Cardiac fibroblast (primary cell): ENCODE measurements around the gene CDR2.
"Not testable (repeated sequence)": the region's sequence is repeated elsewhere in the genome, so short reads cannot be mapped to it uniquely, and the experiment has no call there.

Experiments used
- DNase-seq, 2 donors: peaks; one replicate each; pipeline versions ENCODE4 v3.0.0 to v3.0.0-alpha.2; 2010; ENCODE audit warnings: low read depth in 2 of 2
- H3K4me3 ChIP-seq, 2 donors: replicated peaks in 1 of 2; 1 replicate in 1 of 2; 2 replicates in 1 of 2; pipeline ENCODE4 v1.5.1; 2011; ENCODE audit warnings: low read depth in 2 of 2, low read length in 2 of 2, mild to moderate bottlenecking in 2 of 2, moderate library complexity in 1 of 2
- CTCF ChIP-seq: IDR thresholded peaks from one replicate; pipeline ENCODE4 v1.5.1; 2011; ENCODE audit warnings: low read depth, mild to moderate bottlenecking, low read length, inconsistent platforms

The CDR2 gene

GRCh38 chr16:22307838-22308237 lies 66.6 kb downstream of the CDR2 start:
- no peak overlapping the region for H3K4me3 ChIP-seq
- no peak for DNase-seq
- no peak for TF ChIP-seq CTCF

GRCh38 chr16:22306788-22307187 lies 67.6 kb downstream of the CDR2 start:
- no peak for TF ChIP-seq CTCF
- DNase-seq = no peak
- H3K4me3 ChIP-seq = no peak overlapping the region

GRCh38 chr16:22304411-22304810 lies 70.0 kb downstream of the CDR2 start:
- no peak for TF ChIP-seq CTCF

GRCh38 chr16:22302776-22303363 lies 71.5 kb downstream of the CDR2 start:
- DNase-seq = no peak
- H3K4me3 ChIP-seq = no peak overlapping the region
- no peak for TF ChIP-seq CTCF

More at GRCh38 chr16:22304411-22304810, 70.0 kb downstream of the CDR2 start:
- no peak overlapping the region for H3K4me3 ChIP-seq
- DNase-seq = no peak

- not testable (repeated sequence) for DNase-seq, H3K4me3 ChIP-seq
Measured at GRCh38 chr16:22301423-22301822, 73.0 kb downstream of the CDR2 start.

- no peak overlapping the region for H3K4me3 ChIP-seq
- TF ChIP-seq CTCF = peak; percentile 86
- peak; percentile 64 to 75 for DNase-seq
Measured at GRCh38 chr16:22300427-22301071, 73.9 kb downstream of the CDR2 start.

GRCh38 chr16:22299036-22299435 lies 75.4 kb downstream of the CDR2 start:
- TF ChIP-seq CTCF = no peak
- no peak overlapping the region for H3K4me3 ChIP-seq
- no peak for DNase-seq
